Measurements from ENCODE around the gene RIBC2. TPM values are rescaled to one million over a fixed set of nuclear protein-coding genes. Genes with fewer than 3 reads are reported as not detected.

RIBC2 gene
- total RNA-seq, 3 donors from 2014 or later (not counting 1 experiment from before 2014, with no cell fraction given): 0.38 to 0.86 TPM; not detected in 1

DNA sequence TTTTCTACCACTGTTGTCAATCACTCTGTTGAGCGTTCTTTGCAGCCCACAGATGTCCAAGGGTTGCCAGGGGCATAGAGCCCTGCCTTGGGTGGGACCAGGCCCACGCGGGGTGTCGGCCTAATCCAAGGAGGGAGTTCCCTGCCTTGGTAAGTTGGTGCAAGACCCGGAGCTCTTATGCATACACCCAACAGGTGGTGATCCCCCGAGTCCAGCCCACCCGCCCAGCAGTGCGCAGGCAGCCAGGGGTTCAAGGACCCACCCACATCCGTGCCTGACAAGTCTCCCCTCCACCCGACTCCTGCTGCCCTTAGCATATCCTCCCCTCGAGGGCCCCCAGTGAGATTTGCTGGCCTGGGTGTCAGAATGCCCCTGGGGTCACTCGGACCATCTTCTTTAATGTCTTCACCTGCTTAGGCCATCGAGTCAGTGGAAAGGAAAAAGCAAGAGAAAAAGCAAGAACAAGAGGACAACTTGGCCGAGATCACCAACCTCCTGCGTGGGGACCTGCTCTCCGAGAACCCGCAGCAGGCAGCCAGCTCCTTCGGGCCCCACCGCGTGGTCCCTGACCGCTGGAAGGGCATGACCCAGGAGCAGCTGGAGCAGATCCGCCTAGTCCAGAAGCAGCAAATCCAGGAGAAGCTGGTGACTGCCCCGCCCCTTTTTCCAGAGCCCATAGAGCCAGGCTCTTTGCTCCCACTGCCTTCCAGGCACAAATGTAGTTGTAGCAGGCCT is 12.2 kb downstream of the RIBC2 start:
- Mint-ChIP-seq H3K27me3 (ENCODE audit: low read depth in 2 of 2) (no peaks in the 10 kb centered on the region), H3K36me3 (no peaks in the 10 kb centered on the region), H3K4me1 (no peaks in the 10 kb centered on the region), H3K9me3 (no peaks in the 10 kb centered on the region), H3K4me3 (no peak overlapping the region), H3K27ac (no peak overlapping the region)
- H3K9me3 ChIP-seq (ENCODE audit: control insufficient read depth, insufficient read depth, low read length): no peaks in the 10 kb centered on the region
- 95% methylated on average over 23 of the region's 23 CpGs for WGBS (ENCODE audit: insufficient coverage)
- intact Hi-C loops (cut with micrococcal nuclease): no loop called here
- no peak overlapping the region for H3K4me3 ChIP-seq (ENCODE audit: low read length)
- peaks cover 20% of the 10 kb centered on the region for H3K4me1 ChIP-seq (ENCODE audit: control insufficient read depth, insufficient read depth, low read length)
- H3K27ac ChIP-seq (ENCODE audit: low read length): no peak overlapping the region
- H3K36me3 ChIP-seq (ENCODE audit: control insufficient read depth, insufficient read depth, low read length): no peaks in the 10 kb centered on the region
- TF ChIP-seq, protein P1, sequence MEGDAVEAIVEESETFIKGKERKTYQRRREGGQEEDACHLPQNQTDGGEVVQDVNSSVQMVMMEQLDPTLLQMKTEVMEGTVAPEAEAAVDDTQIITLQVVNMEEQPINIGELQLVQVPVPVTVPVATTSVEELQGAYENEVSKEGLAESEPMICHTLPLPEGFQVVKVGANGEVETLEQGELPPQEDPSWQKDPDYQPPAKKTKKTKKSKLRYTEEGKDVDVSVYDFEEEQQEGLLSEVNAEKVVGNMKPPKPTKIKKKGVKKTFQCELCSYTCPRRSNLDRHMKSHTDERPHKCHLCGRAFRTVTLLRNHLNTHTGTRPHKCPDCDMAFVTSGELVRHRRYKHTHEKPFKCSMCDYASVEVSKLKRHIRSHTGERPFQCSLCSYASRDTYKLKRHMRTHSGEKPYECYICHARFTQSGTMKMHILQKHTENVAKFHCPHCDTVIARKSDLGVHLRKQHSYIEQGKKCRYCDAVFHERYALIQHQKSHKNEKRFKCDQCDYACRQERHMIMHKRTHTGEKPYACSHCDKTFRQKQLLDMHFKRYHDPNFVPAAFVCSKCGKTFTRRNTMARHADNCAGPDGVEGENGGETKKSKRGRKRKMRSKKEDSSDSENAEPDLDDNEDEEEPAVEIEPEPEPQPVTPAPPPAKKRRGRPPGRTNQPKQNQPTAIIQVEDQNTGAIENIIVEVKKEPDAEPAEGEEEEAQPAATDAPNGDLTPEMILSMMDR (IDR thresholded peaks at IDR 0.05): no peak
- no peaks in the 10 kb centered on the region for H3K27me3 ChIP-seq (ENCODE audit: control insufficient read depth, insufficient read depth, low read length)
- ATAC-seq (no peak), DNase-seq (no peak)

DNA sequence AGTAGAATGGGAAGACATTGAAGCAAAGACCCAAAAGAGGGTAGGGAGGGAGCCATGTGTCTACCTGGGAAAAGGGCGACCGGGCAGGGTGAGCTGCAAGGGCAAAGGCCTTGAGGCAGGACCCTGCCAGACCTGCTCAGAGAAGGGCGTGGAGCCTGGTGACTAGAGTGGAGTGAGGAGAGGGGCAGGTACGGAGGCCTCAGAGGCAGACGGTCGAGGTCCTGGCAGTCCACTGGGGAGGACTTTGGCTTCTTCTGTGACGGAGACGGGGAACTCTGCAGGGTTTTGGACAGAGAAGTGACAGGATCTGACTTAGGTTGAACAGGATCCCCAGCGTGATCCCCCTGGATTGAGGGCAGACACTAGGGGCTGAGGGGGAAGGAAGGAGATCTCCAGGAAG is 12.9 kb downstream of the RIBC2 start:
- DNase-seq: no peak

DNA sequence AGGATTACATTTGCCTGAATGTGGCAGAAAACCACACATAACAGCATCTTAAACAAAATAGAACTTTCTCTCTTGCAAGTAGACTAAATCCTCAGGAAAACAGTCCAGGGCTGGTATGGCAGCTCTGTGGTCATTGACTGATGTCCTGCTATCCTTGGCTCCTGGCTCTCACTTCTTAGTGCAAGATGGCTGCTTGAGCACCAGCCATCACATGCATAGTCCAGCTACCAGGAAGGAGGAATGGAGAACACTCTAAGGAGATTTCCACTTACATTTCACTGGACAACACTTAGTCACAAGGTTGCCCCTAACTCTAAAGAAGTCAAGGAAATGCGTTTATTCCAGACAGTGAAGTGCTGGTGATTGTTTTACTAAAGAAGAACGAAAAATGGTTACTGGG is 13.6 kb downstream of the RIBC2 start:
- no peaks in the 10 kb centered on the region for H3K27me3 Mint-ChIP-seq (ENCODE audit: low read depth in 2 of 2)
- TF ChIP-seq, protein P1 (IDR thresholded peaks at IDR 0.05): no peak
- Histone ChIP-seq H3K4me1 (ENCODE audit: control insufficient read depth, insufficient read depth, low read length) (peaks cover 17% of the 10 kb centered on the region), H3K27ac (ENCODE audit: low read length) (no peak overlapping the region), H3K4me3 (ENCODE audit: low read length) (no peak overlapping the region), H3K9me3 (ENCODE audit: control insufficient read depth, insufficient read depth, low read length) (no peaks in the 10 kb centered on the region), H3K36me3 (ENCODE audit: control insufficient read depth, insufficient read depth, low read length) (no peaks in the 10 kb centered on the region), H3K27me3 (ENCODE audit: control insufficient read depth, insufficient read depth, low read length) (no peaks in the 10 kb centered on the region)
- H3K9me3 Mint-ChIP-seq: no peaks in the 10 kb centered on the region
- H3K4me1 Mint-ChIP-seq: no peaks in the 10 kb centered on the region
- 88% methylated on average over 2 of the region's 2 CpGs for whole genome bisulfite sequencing (ENCODE audit: insufficient coverage)
- no peak overlapping the region for H3K27ac Mint-ChIP-seq
- intact Hi-C loops (cut with micrococcal nuclease): no loop called here
- no peaks in the 10 kb centered on the region for H3K36me3 Mint-ChIP-seq
- H3K4me3 Mint-ChIP-seq: no peak overlapping the region
- ATAC-seq (no peak), DNase-seq (no peak)

More for the DNA sequence above, 12.9 kb downstream of the RIBC2 start:
- H3K4me3 Mint-ChIP-seq: no peak overlapping the region
- H3K27me3 Mint-ChIP-seq (ENCODE audit: low read depth in 2 of 2): no peaks in the 10 kb centered on the region
- Histone ChIP-seq H3K27me3 (ENCODE audit: control insufficient read depth, insufficient read depth, low read length) (no peaks in the 10 kb centered on the region), H3K36me3 (ENCODE audit: control insufficient read depth, insufficient read depth, low read length) (no peaks in the 10 kb centered on the region), H3K27ac (ENCODE audit: low read length) (no peak overlapping the region), H3K4me1 (ENCODE audit: control insufficient read depth, insufficient read depth, low read length) (peaks cover 20% of the 10 kb centered on the region), H3K9me3 (ENCODE audit: control insufficient read depth, insufficient read depth, low read length) (no peaks in the 10 kb centered on the region), H3K4me3 (ENCODE audit: low read length) (no peak overlapping the region)
- intact Hi-C loops (cut with micrococcal nuclease): no loop called here
- no peaks in the 10 kb centered on the region for H3K9me3 Mint-ChIP-seq
- TF ChIP-seq, protein P1 (IDR thresholded peaks at IDR 0.05): no peak
- H3K27ac Mint-ChIP-seq: no peak overlapping the region
- no peaks in the 10 kb centered on the region for H3K36me3 Mint-ChIP-seq
- no peaks in the 10 kb centered on the region for H3K4me1 Mint-ChIP-seq
- 99% methylated on average over 9 of the region's 9 CpGs for WGBS (ENCODE audit: insufficient coverage)
- no peak for ATAC-seq
